Coronary artery (tissue), 2 donors: ENCODE data around the gene CABCOCO1.

Experiments used
- DNase-seq: peaks from one replicate; pipeline ENCODE4 v3.0.0-alpha.2; 2017; ENCODE audit warnings: low spot score
- H3K27ac ChIP-seq, 2 donors: fragments of 200-600 bp; sonication (generic); one replicate each; pipeline ENCODE4 v1.5.1; 2016 to 2019
- H3K4me3 ChIP-seq: fragments of 200-600 bp; sonication (generic); 2 replicates; pipeline ENCODE4 v1.5.1; 2016; ENCODE audit warnings: mild to moderate bottlenecking, moderate library complexity
- CTCF ChIP-seq: fragments of 200-600 bp; sonication (generic); IDR thresholded peaks from one replicate; pipeline ENCODE4 v1.5.1; 2019; ENCODE audit warnings: antibody characterized with exemption

CABCOCO1 gene

GRCh38 chr10:61692447-61693010 is 29.8 kb downstream of the CABCOCO1 start:
- TF ChIP-seq CTCF = no peak
- Histone ChIP-seq H3K4me3 (no peak overlapping the region), H3K27ac (no peak overlapping the region)
- no peak for DNase-seq

DNA sequence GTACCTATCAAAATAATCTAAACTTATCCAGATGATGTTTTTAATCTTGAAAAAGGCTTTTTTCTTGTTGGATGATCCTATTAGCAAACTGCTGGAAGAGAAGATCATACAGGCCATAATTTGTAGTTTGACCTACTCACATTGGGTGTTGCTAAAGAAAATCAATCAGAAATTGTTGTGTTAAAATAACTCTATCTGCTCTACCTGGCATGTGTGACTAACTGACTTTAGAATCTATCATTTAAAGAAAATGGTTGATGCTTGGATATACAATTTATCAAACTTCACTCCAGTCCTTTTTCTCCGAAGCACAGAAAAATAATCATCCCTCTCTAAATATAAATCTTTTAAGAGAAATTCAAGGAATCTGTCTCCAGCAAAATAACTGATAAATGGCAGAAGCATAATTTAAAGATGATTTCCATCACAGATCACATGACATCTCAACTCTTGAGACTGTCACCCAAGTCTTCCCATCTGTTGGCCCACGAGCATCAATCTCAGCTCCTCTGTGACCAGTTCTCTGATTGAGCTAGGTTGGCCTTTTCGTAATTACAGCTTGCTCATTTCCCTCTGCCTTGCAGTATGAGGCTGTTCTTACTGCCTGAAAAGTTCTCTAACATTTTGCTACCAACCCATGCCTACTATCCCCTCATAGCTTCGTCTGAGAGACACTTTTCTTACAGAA is 36.4 kb downstream of the CABCOCO1 start:
- TF ChIP-seq CTCF = no peak
- H3K4me3 ChIP-seq = no peak overlapping the region
- no peak overlapping the region for H3K27ac ChIP-seq
- no peak for DNase-seq

DNA sequence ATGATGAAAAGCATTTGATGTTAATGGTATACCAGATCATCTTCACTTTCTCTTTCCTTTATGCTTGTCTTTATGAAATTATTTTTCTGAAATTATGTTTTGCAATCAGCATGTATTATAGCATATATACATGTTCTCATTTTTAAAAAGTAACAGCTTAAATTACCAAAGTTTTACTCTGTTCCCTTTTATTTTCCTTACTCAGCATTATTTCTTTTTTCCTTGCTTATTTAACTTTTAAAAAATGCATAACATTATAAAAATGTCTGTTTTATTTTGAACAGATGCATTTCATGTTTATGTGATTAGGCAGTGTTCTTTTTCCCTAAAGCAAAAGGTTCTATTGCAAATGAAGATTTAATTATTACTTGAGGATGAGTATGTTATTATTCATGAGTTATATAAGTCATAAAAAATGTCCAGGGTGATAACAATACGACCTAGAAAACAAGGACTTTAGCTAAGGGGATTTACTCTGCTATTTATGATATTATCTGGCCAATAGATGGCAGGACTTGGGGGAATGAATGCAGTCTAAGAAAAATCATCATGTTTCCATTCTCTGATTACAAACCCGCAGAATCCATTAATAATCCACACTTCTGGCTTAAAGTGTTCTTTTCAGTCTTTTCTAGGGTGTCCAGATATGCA is 38.5 kb downstream of the CABCOCO1 start:
- TF ChIP-seq CTCF = no peak
- Histone ChIP-seq H3K27ac (no peak overlapping the region), H3K4me3 (no peak overlapping the region)
- DNase-seq = no peak

GRCh38 chr10:61701706-61702105 is 39.0 kb downstream of the CABCOCO1 start:
- no peak for DNase-seq
- TF ChIP-seq CTCF = no peak
- Histone ChIP-seq H3K27ac (no peak overlapping the region), H3K4me3 (no peak overlapping the region)

- no peak for TF ChIP-seq CTCF
- no peak overlapping the region for H3K4me3 ChIP-seq
- DNase-seq = no peak
- no peak overlapping the region for H3K27ac ChIP-seq
These were observed 39.9 kb downstream of the CABCOCO1 start for GRCh38 chr10:61702584-61702983.

GRCh38 chr10:61705022-61705613 is 42.4 kb downstream of the CABCOCO1 start:
- no peak for TF ChIP-seq CTCF
- Histone ChIP-seq H3K27ac (no peak overlapping the region), H3K4me3 (no peak overlapping the region)
- no peak for DNase-seq
